HG02798 (cell line): Measurements from ENCODE around the gene PTPRA.
A peak's percentile ranks its signal among the peaks of the same experiment; 100 is the strongest.
"Not testable (repeated sequence)": the region's sequence is repeated elsewhere in the genome, so short reads cannot be mapped to it uniquely, and the experiment has no call there.

Experiments used
- ATAC-seq: cut with Tn5 transposase; IDR thresholded peaks from one replicate; pipeline ENCODE4 v1.9.1; 2021; ENCODE audit warnings: mild to moderate bottlenecking; ENCODE audit not compliant: unreplicated experiment, poor library complexity

The PTPRA gene

GRCh38 chr20:2873010-2873746 is at the start of gene PTPRA:
TSS of gene PTPRA (plus strand) at chr20:2873481. CDS start at chr20:2964278, 90,797 bp downstream.
- peak; percentile 95 for ATAC-seq

DNA sequence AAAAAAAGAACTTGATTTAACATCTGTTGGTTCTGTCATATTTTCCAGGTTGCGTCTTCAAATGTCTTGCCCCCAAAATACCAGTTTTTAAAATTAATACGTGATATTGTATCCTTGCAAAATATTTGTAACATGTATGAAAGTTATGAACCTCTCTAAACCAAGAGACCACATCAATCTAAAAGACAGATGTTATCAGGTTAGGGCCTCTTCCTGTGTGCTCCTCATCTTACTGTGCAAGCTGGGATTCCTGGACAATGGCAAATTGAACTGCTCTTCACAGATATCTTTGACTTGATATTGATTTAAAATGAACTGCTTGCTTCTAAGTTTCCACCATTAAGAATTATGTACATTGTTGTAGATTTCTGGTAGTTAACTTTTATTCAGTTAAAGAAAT is 47.5 kb upstream of the PTPRA start:
- no peak for ATAC-seq

DNA sequence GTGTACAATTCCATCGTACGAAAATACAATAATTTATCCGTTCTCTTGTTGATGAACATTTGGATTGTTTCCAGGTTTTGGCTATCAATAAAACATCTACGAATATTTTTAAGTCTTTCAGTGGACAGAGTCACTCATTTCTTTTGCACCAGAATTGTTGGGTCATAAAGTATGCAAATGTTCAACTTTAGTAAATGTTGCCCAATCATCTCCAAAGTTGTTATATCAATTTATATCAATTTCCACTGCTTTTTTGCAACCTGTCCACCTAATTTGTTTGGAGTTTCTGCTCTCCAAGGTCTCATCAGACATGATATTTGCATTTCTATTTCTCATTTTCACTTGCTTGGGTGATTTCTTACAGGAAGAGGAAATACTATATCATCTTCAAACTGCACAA is 46.6 kb upstream of the PTPRA start:
- ATAC-seq = no peak

GRCh38 chr20:2829376-2829775 is 43.9 kb upstream of the PTPRA start:
- ATAC-seq = no peak

GRCh38 chr20:2831206-2831605 is 42.1 kb upstream of the PTPRA start:
- not testable (repeated sequence) for ATAC-seq

DNA sequence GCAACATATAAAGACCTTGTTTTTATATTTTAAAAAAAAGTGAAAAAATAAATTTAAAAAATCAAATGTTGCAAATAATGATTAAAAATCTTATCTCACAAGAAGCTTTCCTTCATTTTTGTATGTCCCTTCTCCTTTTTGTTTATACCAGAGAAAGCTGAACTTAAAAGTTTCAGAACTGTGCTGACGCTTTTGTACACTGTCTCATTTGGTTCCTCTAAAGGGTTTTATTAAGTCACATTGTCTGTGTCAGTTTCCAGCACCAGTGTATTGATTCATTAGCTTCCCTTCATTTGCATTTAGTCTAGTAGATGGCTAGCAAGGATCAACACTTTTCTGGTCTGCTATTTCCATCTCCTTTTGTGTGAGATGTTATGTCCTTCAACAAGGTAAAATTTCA is 39.5 kb upstream of the PTPRA start:
- no peak for ATAC-seq

DNA sequence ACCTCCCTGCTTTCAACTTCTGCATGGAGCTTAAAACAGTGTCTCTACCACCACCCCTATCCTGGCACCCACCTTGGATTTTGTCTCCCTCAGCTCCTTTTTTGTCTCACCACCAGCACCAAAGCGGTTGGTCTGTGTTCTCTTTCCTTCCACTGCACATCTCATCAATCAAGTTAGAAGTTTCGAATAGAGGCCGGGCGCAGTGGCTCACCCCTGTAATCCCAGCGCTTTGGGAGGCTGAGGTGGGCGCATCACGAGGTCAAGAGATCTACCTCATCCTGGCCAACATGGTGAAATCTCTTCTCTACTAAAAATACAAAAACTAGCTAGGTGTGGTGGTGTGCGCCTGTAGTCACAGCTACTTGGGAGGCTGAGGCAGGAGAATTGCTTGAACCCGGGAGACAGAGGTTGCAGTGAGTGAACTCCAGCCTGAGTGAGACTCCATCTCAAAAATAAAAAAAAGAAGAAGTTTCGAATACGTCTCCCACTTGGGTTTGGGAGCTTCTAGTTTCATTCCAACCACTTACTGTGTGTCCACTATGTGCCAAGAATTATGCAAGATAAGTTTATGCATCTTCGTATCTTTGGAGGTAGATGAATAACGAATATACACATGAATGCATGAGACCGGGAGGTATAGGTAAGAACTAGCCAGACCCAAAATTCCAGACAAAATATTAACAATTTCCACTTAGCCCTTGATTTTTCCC is 38.7 kb upstream of the PTPRA start:
- ATAC-seq = no peak

GRCh38 chr20:2835331-2835796 is 37.9 kb upstream of the PTPRA start:
- no peak for ATAC-seq

DNA sequence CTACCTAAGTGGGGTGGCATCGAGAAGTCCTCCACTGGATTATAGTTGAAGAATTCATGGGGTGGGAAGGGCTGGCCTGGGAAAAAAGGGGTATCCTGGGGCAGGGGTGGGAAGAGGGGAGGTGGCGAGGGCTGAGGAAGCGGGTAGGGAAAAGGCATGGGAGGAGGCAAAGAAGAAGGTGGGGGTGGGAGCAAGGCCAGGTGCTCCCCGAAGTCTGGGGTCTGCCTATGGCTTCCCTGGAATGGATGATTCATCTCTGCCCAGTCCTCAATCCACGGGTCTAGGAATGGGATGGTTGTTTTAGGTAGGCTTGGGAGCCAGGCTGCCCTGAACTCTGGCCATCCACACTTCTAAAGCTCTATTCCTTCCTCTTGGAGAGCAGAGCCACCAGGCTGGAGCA is 37.2 kb upstream of the PTPRA start:
- ATAC-seq = no peak

DNA sequence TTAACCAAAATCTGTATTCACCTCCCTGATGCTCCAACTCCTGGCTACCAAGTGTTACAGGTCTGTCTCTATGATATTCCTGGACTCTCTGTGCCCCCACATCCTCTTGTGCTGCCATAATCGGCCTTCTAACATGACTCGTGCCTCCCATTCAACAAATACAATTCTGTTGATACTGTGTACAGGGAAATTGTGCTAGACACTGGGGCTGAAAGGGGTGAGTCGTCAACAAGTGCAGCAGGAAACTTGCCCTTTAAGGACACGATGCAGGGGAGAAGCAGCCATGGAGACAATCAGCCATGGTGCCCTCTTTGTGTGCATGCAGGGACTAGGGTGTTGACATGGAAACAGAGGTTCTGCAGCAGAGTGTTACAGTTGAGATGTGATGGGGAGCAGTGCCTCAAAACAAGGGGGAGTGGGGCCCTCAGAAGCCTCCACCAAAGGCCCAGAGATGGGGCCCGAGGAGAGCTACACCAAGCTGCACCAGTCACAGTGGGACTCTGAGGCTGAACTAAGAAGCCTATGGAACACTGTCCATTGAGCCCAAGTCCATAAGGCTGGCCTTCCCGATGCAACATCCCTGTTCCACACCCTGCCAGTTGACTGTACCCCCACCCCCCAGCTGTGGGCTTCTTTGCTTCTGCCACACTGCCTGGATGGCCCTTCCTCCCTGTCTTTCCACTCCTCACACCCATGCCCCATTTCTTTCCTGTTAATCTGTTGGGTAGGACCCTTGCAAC is 35.9 kb upstream of the PTPRA start:
- no peak for ATAC-seq

DNA sequence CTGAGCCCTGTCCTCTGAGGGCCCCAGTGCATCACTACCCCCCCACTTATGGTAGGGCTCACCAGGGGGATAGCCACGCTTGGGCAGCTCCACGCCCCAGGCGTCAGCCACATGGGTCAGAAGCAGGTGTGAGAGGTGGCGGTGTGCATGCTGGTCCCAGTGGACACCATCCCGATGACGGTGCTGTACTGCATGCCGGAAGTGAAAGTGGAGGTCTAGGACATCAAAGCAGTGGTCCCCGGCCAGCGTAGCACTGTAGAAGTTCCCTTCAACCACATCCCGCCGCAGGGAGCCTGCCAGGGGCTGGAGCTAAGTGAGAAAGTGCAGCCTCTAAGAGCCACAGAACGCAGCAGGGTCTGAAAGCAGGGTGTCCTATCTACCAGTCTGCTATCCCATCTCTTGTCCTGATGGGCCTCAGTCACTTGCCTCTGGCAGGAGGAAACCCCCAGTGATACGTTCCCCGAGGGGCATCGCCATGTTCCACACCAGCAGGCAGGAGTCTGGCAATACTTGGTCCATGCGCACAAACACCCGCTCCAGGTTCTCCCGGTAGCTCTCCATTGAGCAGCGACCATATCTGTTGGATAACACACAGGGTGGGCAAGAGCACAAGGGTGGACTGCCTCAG is 35.0 kb upstream of the PTPRA start:
- no peak for ATAC-seq

DNA sequence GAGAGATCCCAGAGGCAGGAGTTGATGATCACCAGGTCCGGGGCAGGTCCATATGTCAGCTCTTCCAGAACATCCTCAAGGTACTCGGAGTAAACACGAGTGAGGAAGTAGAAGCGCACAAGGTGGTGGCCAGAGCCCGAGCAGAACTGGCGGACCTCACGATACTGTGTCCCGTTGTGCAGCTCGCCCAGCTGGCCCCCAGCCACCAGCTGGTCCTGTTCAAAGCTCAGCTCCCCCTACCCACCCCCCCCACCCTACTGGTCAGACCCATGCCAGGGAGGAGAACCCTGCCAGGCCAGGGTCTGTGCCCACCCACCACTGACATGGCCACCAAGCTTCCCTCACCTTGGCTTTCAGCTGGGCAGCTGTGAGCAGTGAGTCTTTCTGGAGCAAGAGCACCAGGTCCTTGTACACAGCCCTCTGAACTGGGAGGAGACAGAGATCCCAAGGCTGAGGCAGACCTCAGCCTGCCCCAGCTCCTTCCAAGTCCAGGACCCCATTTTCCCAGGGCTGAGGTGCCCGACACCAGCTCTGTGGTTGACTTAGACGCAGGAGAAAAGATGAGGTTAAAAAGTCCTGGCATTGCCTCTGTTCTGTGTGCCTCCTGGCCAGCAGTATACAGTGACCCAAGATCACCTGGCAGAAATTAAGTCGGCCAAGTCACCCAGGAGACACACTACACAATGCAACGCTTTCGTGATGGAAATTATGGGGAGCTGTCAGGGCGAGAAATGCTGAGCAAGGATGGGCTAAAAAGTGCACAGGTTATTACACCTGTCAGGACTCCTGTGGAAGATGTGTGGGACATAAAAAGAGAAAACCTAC is 34.2 kb upstream of the PTPRA start:
- no peak for ATAC-seq

GRCh38 chr20:2839732-2840137 is 33.5 kb upstream of the PTPRA start:
- ATAC-seq = no peak

DNA sequence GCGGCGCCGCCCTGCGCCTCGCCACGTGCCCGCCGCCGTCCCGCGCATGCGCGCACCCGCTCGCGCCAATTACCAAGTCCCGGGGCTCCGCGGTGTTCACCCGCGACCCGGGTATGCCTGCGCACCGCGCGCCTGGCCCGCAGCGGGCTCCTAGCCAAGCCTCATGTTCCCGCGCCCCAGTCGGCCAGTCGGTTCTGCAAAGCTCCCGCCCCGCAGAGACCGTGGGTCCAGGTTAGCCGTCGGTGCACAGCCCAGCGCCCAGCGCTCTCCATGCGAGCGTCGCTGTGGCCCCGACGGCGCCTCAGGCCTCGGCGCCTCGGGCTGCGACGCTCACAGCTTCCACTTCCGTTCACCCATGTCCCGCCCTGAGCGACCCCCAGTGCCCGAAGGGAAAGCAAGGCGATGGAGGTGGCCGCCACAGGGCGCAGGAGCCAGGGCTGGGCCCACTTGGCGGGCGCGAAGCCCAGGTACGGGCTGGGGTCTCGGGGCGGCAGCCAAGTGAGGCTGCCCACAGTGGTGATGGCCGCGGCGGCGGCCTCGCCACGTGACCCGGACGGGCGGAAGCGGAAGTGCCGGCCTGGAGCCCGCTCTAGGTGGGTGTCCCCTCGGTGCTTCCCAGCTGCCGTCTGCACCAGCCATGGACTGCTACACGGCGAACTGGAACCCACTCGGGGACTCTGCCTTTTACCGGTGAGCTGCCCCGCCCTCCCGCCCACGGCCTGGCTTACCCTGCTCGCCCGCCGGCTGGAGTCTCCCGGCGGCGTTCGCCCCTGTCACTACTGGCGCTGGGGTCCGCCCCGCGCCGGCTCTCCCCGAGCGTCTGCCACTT is 32.9 kb upstream of the PTPRA start, which contains the start of the genes PCED1A and VPS16:
PCED1A (minus strand) TSS at position 518 of the 829 bp plus-strand sequence. CDS start 743 bp downstream, outside the sequence.
VPS16 (plus strand) TSS at position 608 of the 829 bp plus-strand sequence; CDS start at position 638, 30 bp downstream.
- ATAC-seq = peak; percentile 95

DNA sequence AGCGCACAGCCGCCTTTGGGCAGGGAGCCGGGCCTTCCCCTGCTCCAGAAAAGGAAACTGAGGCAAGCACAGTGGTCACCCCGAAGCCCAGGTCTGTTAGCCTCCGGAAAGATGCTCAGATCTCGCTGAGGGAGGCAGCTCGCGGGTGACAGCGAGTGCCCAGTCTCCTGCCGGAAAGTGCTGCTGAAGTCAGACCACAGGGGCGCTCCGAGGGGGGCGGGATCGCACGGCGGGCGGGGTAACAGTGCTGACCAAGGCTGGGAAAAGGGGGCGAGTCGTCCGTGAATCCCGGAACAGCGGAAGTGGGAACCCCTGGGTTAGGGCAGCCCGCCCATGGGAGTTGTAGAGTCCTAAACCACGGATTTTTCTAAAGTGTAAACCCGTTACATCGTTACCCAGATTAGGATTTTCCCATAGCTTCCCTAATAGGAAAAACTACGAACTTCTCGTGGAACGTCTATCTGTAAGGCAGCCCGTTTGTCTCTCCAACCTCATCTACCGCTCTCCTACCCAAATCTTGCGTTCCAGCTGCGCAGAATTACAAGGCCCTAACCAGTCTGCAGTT is 32.2 kb upstream of the PTPRA start:
- peak; percentile 32 for ATAC-seq

GRCh38 chr20:2845607-2846006 is 27.7 kb upstream of the PTPRA start:
- no peak for ATAC-seq

DNA sequence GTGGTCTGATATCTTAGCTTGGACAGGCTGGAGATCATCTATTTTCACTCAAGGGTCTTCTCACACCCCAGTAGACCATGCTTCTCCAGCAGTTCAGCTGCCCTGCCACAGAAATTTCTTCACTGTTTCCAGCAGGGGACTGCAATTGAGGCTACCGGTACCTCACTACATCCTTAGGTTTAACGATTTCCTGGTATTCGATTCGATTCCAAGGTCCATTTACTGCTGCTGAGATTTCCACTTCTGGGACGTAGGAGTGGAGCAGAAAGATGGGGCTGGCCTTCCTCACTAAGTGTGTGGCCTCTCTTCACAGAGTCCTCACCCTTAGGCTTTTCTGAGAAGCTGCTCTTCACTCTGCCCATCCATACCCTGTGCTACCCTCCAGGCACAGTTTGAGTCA is 26.6 kb upstream of the PTPRA start:
- ATAC-seq = no peak

- no peak for ATAC-seq
Observed at GRCh38 chr20:2847802-2848201, 25.5 kb upstream of the PTPRA start.
